Liver (tissue), 9 donors: ENCODE data around the gene TMED6. TPM values are rescaled to one million over a fixed set of nuclear protein-coding genes. Genes with fewer than 3 reads are reported as not detected.

Experiments used
- DNase-seq: peaks from one replicate; pipeline ENCODE4 v3.0.0-alpha.2; 2017; ENCODE audit warnings: low spot score
- H3K27ac ChIP-seq, 2 donors: one replicate each; pipeline ENCODE4 v1.7.0; 2013; ENCODE audit warnings: inconsistent platforms in 2 of 2, low read length in 2 of 2, control low read depth in 1 of 2, low read depth in 1 of 2, mild to moderate bottlenecking in 1 of 2
- H3K27me3 ChIP-seq, 4 donors: one replicate each; pipeline versions ENCODE4 v1.6.1 to v1.7.0; 2013; ENCODE audit warnings: low read length in 3 of 4, inconsistent platforms in 1 of 4, mild to moderate bottlenecking in 1 of 4, moderate library complexity in 1 of 4; ENCODE audit not compliant: control insufficient read depth in 4 of 4, insufficient read depth in 4 of 4
- H3K36me3 ChIP-seq, 4 donors: one replicate each; pipeline versions ENCODE4 v1.6.1 to v1.7.0; 2013; ENCODE audit warnings: low read length in 3 of 4, mild to moderate bottlenecking in 3 of 4, low read depth in 1 of 4, moderate library complexity in 1 of 4; ENCODE audit not compliant: control insufficient read depth in 4 of 4, insufficient read depth in 3 of 4
- H3K4me1 ChIP-seq, 4 donors: one replicate each; pipeline versions ENCODE4 v1.6.1 to v1.7.0; 2013; ENCODE audit warnings: low read length in 3 of 4, mild to moderate bottlenecking in 3 of 4, moderate library complexity in 1 of 4; ENCODE audit not compliant: control insufficient read depth in 4 of 4, insufficient read depth in 4 of 4
- H3K4me3 ChIP-seq, 3 donors: one replicate each; pipeline versions ENCODE4 v1.6.1 to v1.7.0; 2013; ENCODE audit warnings: low read length in 3 of 3, control low read depth in 1 of 3, low read depth in 1 of 3, mild to moderate bottlenecking in 1 of 3
- H3K9ac ChIP-seq, 2 donors: one replicate each; pipeline ENCODE4 v1.7.0; 2013; ENCODE audit warnings: low read length in 2 of 2, mild to moderate bottlenecking in 2 of 2, moderate library complexity in 2 of 2, control low read depth in 1 of 2, low read depth in 1 of 2
- H3K9me3 ChIP-seq, 4 donors: one replicate each; pipeline versions ENCODE4 v1.6.1 to v1.7.0; 2013; ENCODE audit warnings: low read length in 3 of 4; ENCODE audit not compliant: control insufficient read depth in 4 of 4
- FOXA1 ChIP-seq: IDR thresholded peaks from 2 replicates; pipeline ENCODE4 v1.6.1; 2016; ENCODE audit warnings: antibody characterized with exemption
- HNF4A ChIP-seq, 2 donors: conservative IDR thresholded peaks; 2 replicates each; pipeline ENCODE4 v1.6.1; 2016; ENCODE audit warnings: antibody characterized with exemption in 2 of 2, mild to moderate bottlenecking in 2 of 2
- HNF4G ChIP-seq: IDR thresholded peaks from 2 replicates; pipeline ENCODE4 v1.6.1; 2016; ENCODE audit warnings: antibody characterized with exemption
- NR2F2 ChIP-seq: IDR thresholded peaks from 2 replicates; pipeline ENCODE4 v1.6.1; 2016; ENCODE audit warnings: antibody characterized with exemption
- RXRA ChIP-seq, 2 donors: IDR thresholded peaks; 2 replicates each; pipeline ENCODE4 v1.6.1; 2017 to 2018; ENCODE audit warnings: antibody characterized with exemption in 2 of 2, mild to moderate bottlenecking in 1 of 2
- SP1 ChIP-seq: IDR thresholded peaks from 2 replicates; pipeline ENCODE4 v1.6.1; 2018; ENCODE audit warnings: antibody characterized with exemption, mild to moderate bottlenecking
- TAF1 ChIP-seq: conservative IDR thresholded peaks from 2 replicates; pipeline ENCODE4 v1.6.1; 2016; ENCODE audit warnings: antibody characterized with exemption, mild to moderate bottlenecking
- YY1 ChIP-seq: IDR thresholded peaks from 2 replicates; pipeline ENCODE4 v1.6.1; 2016; ENCODE audit warnings: antibody characterized with exemption, mild to moderate bottlenecking
- ZBTB33 ChIP-seq: IDR thresholded peaks from 2 replicates; pipeline ENCODE4 v1.6.1; 2016; ENCODE audit warnings: antibody characterized with exemption
- WGBS: extraction: QIAGEN DNeasy Blood & Tissue Kit; methylation state at CpG from one replicate; pipeline ENCODE4 v1.1.7; 2013; 5-methylcytosine and 5-hydroxymethylcytosine counted together
- polyA plus RNA-seq, 2 donors: library from polyadenylated mRNA; stranded (reverse) in 1 of 2; unstranded in 1 of 2; fragments of 200-250 nt in 1 of 2; fragments of >200 nt in 1 of 2; fragmentation: Nextera tagmentation in 1 of 2; extraction: Ambion mirVana in 1 of 2; gene quantifications; one replicate each; pipeline versions ENCODE4 v1.2.1 to v1.2.3, GENCODE V29; 2013 to 2015
- total RNA-seq, 2 donors: library from RNA; depleted of rRNA; stranded (reverse); fragments of >200 nt; gene quantifications; one replicate each; pipeline ENCODE4 v1.2.3, GENCODE V29; 2014
- TF ChIP-seq, protein P1 (sequence below): IDR thresholded peaks from 2 replicates; pipeline ENCODE4 v1.6.1; 2016; ENCODE audit warnings: antibody characterized with exemption, mild to moderate bottlenecking
- donor health status: healthy.
- donor health status: healthy.
- donor health status: healthy.
- donor health status: healthy.
- donor health status: healthy.

The TMED6 gene
- total RNA-seq (10 to 100 TPM; 10.6 to 46.2 TPM), polyA plus RNA-seq (10 to 100 TPM in 1 of 2 donors, under 1 TPM in 1; 0.18 to 11.4 TPM)

GRCh38 chr16:69351309-69352027 lies at the start of gene TMED6:
Gene TMED6 (minus strand): TSS chr16:69351786. CDS start chr16:69351753, 33 bp downstream.
- no peak for DNase-seq
- TF ChIP-seq YY1: peak; percentile 58
- no peak for TF ChIP-seq TAF1
- peak in 1 of 2 donors; percentile 11 for TF ChIP-seq RXRA (IDR thresholded peaks at IDR 0.05)
- no peak for TF ChIP-seq HNF4A (conservative IDR thresholded peaks at IDR 0.05)
- TF ChIP-seq SP1: peak; percentile 44
- TF ChIP-seq, protein P1, sequence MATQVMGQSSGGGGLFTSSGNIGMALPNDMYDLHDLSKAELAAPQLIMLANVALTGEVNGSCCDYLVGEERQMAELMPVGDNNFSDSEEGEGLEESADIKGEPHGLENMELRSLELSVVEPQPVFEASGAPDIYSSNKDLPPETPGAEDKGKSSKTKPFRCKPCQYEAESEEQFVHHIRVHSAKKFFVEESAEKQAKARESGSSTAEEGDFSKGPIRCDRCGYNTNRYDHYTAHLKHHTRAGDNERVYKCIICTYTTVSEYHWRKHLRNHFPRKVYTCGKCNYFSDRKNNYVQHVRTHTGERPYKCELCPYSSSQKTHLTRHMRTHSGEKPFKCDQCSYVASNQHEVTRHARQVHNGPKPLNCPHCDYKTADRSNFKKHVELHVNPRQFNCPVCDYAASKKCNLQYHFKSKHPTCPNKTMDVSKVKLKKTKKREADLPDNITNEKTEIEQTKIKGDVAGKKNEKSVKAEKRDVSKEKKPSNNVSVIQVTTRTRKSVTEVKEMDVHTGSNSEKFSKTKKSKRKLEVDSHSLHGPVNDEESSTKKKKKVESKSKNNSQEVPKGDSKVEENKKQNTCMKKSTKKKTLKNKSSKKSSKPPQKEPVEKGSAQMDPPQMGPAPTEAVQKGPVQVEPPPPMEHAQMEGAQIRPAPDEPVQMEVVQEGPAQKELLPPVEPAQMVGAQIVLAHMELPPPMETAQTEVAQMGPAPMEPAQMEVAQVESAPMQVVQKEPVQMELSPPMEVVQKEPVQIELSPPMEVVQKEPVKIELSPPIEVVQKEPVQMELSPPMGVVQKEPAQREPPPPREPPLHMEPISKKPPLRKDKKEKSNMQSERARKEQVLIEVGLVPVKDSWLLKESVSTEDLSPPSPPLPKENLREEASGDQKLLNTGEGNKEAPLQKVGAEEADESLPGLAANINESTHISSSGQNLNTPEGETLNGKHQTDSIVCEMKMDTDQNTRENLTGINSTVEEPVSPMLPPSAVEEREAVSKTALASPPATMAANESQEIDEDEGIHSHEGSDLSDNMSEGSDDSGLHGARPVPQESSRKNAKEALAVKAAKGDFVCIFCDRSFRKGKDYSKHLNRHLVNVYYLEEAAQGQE: no peak
- no peak for TF ChIP-seq HNF4G
- Histone ChIP-seq H3K9ac (peak within 1 kb of the TSS in 1 of 2 donors; percentile 44), H3K9me3 (no peaks in the 10 kb centered on the region), H3K4me3 (peak within 1 kb of the TSS; percentile 15 to 63 (median 40)), H3K27ac (no peak within 1 kb of the TSS), H3K27me3 (no peaks in the 10 kb centered on the region), H3K4me1 (peaks cover 3 to 11% (median 8%) of the 10 kb centered on the region in 4 donors), H3K36me3 (peaks cover 0 to 13% (median 10%) of the 10 kb centered on the region in 4 donors)
- WGBS: 35% methylated on average over 12 of the region's 12 CpGs

GRCh38 chr16:69399361-69399760 lies 47.8 kb upstream of the TMED6 start:
- no peaks in the 10 kb centered on the region for H3K27me3 ChIP-seq
- H3K36me3 ChIP-seq: no peaks in the 10 kb centered on the region
- no peaks in the 10 kb centered on the region for H3K9me3 ChIP-seq
- H3K4me1 ChIP-seq: peaks cover 4 to 29% (median 21%) of the 10 kb centered on the region in 4 donors
- H3K27ac ChIP-seq: no peak overlapping the region
- TF ChIP-seq NR2F2 (no peak), RXRA (IDR thresholded peaks at IDR 0.05) (no peak), ZBTB33 (no peak), TAF1 (no peak), FOXA1 (no peak), HNF4A (conservative IDR thresholded peaks at IDR 0.05) (no peak)
- TF ChIP-seq, protein P1: no peak
- 78% methylated on average over 3 of the region's 3 CpGs for WGBS
- H3K4me3 ChIP-seq: no peak overlapping the region
- H3K9ac ChIP-seq: no peak overlapping the region
- DNase-seq: no peak
